Peyer's patch (tissue), 4 donors: ENCODE data around the gene CD37. TPM values are rescaled to one million over a fixed set of nuclear protein-coding genes. Genes with fewer than 3 reads are reported as not detected.
"Not testable (repeated sequence)": the region's sequence is repeated elsewhere in the genome, so short reads cannot be mapped to it uniquely, and the experiment has no call there.

Experiments
- DNase-seq, 3 donors: peaks; one replicate each; pipeline ENCODE4 v3.0.0-alpha.2; 2017 to 2019
- H3K27ac ChIP-seq, 4 donors: fragments of 200-600 bp; sonication (generic); one replicate each; pipeline ENCODE4 v1.5.1; 2016 to 2019
- H3K27me3 ChIP-seq, 2 donors: fragments of 200-600 bp; sonication (generic); one replicate each; pipeline ENCODE4 v1.5.1; 2019
- H3K36me3 ChIP-seq, 3 donors: fragments of 200-600 bp; sonication (generic); one replicate each; pipeline ENCODE4 v1.5.1; 2016 to 2019
- H3K4me1 ChIP-seq, 4 donors: fragments of 200-600 bp; sonication (generic); one replicate each; pipeline ENCODE4 v1.5.1; 2016 to 2019
- H3K4me3 ChIP-seq, 4 donors: fragments of 200-600 bp; sonication (generic); 1 replicate in 3 of 4; 2 replicates in 1 of 4; pipeline ENCODE4 v1.5.1; 2016 to 2019; ENCODE audit warnings: mild to moderate bottlenecking in 1 of 4
- H3K9me3 ChIP-seq, 4 donors: fragments of 200-600 bp; sonication (generic); one replicate each; pipeline ENCODE4 v1.5.1; 2016 to 2019; ENCODE audit warnings: mild to moderate bottlenecking in 1 of 4
- CTCF ChIP-seq, 6 experiments: fragments of 450-650 bp in 4 of 6; fragments of 200-600 bp in 2 of 6; sonication (generic) in 1 of 6; IDR thresholded peaks; one replicate each; pipeline ENCODE4 v1.5.1; 2017 to 2019; ENCODE audit warnings: antibody characterized with exemption in 6 of 6, mild to moderate bottlenecking in 3 of 6, moderate library complexity in 1 of 6
- POLR2A ChIP-seq, 2 donors: fragments of 450-650 bp; IDR thresholded peaks; one replicate each; pipeline ENCODE4 v1.5.1; 2017; ENCODE audit warnings: antibody characterized with exemption in 2 of 2, mild to moderate bottlenecking in 2 of 2, moderate library complexity in 2 of 2
- total RNA-seq, 4 donors: library from RNA; depleted of rRNA; stranded (reverse); fragments of >200 nt; gene quantifications; one replicate each; pipeline ENCODE4 v1.1.0, GENCODE V29; 2016

Gene CD37
- total RNA-seq, 4 donors from 2014 or later = 12.3 to 203 (median 48.4) TPM

DNA sequence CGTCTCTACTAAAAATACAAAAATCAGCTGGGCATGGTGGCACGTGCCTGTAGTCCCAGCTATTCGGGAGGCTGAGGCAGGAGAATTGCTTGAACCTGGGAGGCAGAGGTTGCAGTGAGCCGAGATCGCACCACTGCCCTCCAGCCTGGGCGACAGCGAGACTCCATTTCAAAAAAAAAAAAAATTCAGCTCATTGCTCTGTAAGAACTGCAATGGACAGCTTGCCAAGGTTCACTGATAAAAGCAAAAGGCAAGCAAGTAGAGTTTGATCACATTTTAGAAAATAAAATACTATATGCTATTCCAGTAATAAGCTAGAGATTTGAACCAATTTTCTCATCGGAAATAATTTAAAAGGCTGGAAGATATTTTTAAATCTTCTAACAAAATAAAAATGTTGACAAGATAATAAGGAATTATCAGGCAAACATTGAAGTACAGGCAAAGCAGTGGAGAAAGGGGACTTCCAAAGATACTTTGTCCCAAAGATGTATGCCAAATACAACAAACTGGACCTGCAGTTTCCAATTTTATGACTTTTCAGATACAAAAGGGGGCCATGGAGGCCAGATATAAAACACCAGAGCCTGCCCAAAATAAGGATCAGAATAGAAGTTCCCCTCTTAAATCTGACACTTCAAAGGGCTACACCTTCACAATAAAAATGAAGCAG lies 39.9 kb upstream of the CD37 start:
- H3K9me3 ChIP-seq = no peaks in the 10 kb centered on the region
- no peak overlapping the region for H3K4me3 ChIP-seq
- DNase-seq = no peak
- H3K4me1 ChIP-seq = no peaks in the 10 kb centered on the region
- TF ChIP-seq CTCF (IDR thresholded peaks at IDR 0.05) (no peak), POLR2A (IDR thresholded peaks at IDR 0.05) (no peak)
- H3K36me3 ChIP-seq = no peaks in the 10 kb centered on the region
- no peak overlapping the region for H3K27ac ChIP-seq
- no peaks in the 10 kb centered on the region for H3K27me3 ChIP-seq

DNA sequence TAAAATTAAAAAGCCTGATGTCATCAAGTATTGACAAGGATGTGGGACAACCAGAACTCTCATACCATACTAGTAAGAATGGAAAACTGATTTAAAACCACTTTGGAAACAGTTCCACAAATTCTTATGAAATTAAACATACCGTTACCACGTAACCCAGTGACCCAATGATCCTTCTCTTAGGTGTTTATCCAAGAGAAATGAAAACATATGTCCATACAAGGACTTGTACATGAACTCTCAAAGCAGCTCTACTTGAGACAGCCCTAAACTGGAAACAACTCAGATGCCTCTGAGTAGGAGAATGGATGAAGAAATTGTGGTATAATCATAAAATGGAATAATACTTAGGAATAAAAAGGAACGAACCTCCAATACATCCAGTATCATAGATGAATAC lies 37.8 kb upstream of the CD37 start:
- H3K27me3 ChIP-seq = no peaks in the 10 kb centered on the region
- H3K4me1 ChIP-seq = peaks cover 0 to 8% (median 0%) of the 10 kb centered on the region in 4 donors
- H3K4me3 ChIP-seq = no peak overlapping the region
- TF ChIP-seq POLR2A (IDR thresholded peaks at IDR 0.05) = no peak
- TF ChIP-seq CTCF (IDR thresholded peaks at IDR 0.05) = no peak
- H3K9me3 ChIP-seq = no peaks in the 10 kb centered on the region
- DNase-seq = no peak
- no peak overlapping the region for H3K27ac ChIP-seq
- H3K36me3 ChIP-seq = no peaks in the 10 kb centered on the region

GRCh38 chr19:49298653-49299052 lies 36.6 kb upstream of the CD37 start:
- H3K9me3 ChIP-seq = not testable (repeated sequence)

DNA sequence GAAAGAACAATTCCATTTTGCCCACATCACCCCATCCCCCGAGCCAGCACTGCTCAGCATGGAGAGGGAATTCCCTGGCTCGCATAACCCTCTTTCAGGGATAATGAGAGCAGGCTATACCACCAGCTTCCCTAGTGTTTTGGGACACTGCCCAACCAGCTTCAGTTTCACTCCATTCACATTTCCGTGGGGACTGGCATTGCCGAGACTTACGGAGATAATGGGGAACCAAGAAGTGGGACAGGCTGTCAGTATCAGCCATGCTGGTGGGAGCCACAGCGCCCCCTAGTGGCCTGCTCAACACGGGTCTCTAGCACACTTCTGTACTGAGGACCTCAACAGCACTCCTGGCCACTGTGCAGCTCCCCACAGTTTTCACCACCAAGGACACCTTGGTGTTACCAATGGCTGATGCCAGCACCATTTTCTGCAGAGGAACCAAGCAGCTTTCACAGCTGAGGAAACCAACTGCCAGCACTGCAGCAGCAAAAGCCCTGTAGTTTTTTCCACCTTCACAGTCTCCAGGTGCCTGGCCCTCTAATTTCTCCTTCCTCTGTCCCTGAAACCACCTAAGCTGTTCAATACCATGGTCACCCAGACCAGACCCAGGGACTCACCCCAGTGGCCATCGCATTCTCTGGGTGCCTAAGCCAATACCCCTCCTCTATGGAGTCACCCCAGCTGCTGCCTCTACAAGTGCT lies 33.9 kb upstream of the CD37 start:
- Histone ChIP-seq H3K4me1 (peaks cover 0 to 8% (median 0%) of the 10 kb centered on the region in 4 donors), H3K27me3 (no peaks in the 10 kb centered on the region), H3K36me3 (no peaks in the 10 kb centered on the region), H3K4me3 (no peak overlapping the region), H3K27ac (no peak overlapping the region), H3K9me3 (peaks cover 0 to 2% (median 0%) of the 10 kb centered on the region in 4 donors)
- peak; percentile 83 to 94 (median 86) for DNase-seq
- TF ChIP-seq CTCF (IDR thresholded peaks at IDR 0.05) (peak; percentile 73 to 93 (median 76)), POLR2A (IDR thresholded peaks at IDR 0.05) (no peak)

More at GRCh38 chr19:49298653-49299052, 36.6 kb upstream of the CD37 start:
- H3K36me3 ChIP-seq, H3K4me1 ChIP-seq, H3K4me3 ChIP-seq, H3K27ac ChIP-seq, DNase-seq, H3K27me3 ChIP-seq: not testable (repeated sequence)

DNA sequence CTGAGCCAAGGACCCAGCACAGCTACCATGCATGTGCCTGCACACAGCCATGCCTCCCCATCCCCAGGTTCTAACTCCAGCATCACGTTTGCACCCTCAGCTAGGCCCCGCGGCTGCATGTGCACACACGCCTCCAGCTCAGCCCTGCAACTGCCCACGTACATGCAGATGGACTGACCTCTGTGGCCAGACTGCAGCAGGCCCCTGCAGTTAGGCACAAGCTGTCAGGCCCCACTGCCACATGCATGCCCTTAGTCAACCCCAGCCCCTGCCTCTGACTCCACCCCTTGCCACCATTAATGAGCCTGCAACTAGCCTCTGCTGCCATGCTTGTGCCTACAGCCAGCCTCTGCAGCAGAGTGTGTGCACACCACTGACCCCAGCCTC lies 33.3 kb upstream of the CD37 start:
- Histone ChIP-seq H3K27ac (no peak overlapping the region), H3K4me1 (peaks cover 0 to 8% (median 0%) of the 10 kb centered on the region in 4 donors), H3K4me3 (no peak overlapping the region), H3K36me3 (no peaks in the 10 kb centered on the region), H3K27me3 (no peaks in the 10 kb centered on the region), H3K9me3 (peaks cover 0 to 2% (median 0%) of the 10 kb centered on the region in 4 donors)
- TF ChIP-seq CTCF (IDR thresholded peaks at IDR 0.05) = no peak
- TF ChIP-seq POLR2A (IDR thresholded peaks at IDR 0.05) = no peak
- no peak for DNase-seq

DNA sequence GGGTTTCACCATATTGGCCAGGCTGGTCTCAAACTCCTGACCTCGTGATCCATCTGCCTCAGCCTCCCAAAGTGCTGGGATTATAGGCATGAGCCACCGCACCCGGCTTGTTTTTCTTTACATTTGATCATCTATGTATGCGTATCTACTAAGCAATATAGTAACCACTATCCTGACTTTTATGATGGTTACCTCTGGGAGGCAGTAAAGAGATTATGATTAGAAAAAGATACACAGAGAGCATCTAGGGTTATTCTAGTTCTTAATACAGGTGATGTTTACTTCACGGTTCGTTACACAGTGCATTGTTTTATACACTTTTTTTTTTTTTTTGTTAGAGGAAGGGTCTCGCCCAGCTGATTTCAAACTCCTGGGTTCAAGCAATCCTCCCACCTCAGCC lies 28.5 kb upstream of the CD37 start:
- DNase-seq, H3K36me3 ChIP-seq, H3K4me3 ChIP-seq, H3K27ac ChIP-seq, H3K9me3 ChIP-seq, H3K27me3 ChIP-seq, H3K4me1 ChIP-seq: not testable (repeated sequence)
